ENCODE data around the gene KCNMB4.

GRCh38 chr12:70418101-70418500 is 52.0 kb downstream of the KCNMB4 start:
- TF ChIP-seq CTCF (optimal IDR thresholded peaks at IDR 0.05 in 1 of 3, IDR thresholded peaks at IDR 0.05 in 1 of 3, conservative IDR thresholded peaks at IDR 0.05 in 1 of 3; ENCODE audit: extremely low read depth in 1 of 3, insufficient read depth in 2 of 3, low read length in 3 of 3) (no peak), EZH2 (IDR thresholded peaks at IDR 0.05; ENCODE audit: low read length) (no peak)

Measured in keratinocyte (primary cell).